NCI-H2107 treated with DMSO at 0.1 percent for 48 hours (cell line): ENCODE data around the gene LRRC38.
"Not testable (repeated sequence)": the region's sequence is repeated elsewhere in the genome, so short reads cannot be mapped to it uniquely, and the experiment has no call there.

ENCODE experiments used
- DNase-seq: peaks from one replicate; lab custom pipeline; 2025; ENCODE audit not compliant: unreplicated experiment; lab: John Stamatoyannopoulos, UW

The LRRC38 gene

GRCh38 chr1:13465515-13465914, 48.3 kb downstream of the LRRC38 start:
- no peak for DNase-seq

DNA sequence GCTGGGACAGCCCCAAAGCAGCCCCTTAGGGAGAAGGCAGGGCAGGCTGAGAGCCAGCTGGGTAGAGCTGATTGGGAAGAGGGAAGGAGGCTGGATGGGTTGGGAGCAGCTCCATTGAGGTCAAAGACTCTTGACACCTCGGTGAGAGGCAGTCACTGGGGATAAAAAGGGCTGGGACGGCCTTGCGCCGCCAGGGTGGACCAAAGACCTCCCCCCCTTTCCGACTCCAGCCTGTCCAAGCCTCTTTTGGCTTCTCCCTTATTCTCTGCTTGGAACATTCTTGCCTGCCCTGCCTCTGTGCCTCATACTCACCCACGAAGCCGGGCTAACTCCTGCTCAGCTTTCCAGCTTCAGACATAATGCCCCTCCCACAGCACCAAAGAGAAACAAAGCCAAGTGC, 51.1 kb downstream of the LRRC38 start:
- DNase-seq = no peak

DNA sequence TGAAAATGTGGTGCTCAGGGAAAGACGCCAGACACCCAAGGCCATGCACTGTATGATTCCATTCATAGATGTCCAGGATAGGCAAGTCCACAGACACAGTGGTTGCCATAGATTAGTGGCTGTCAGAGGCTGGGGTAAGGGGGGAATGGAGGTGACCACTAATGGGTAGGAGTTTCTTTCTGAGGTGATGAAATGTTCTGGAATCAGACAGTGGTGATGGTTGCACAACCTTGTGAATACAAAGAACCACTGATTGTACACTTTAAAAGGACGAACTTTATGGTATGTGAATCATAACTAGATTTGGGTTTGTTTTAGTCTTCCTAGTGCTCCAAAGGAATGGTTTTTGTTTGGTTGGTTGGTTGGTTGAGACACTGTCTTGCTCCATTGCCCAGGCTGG, 51.8 kb downstream of the LRRC38 start:
- DNase-seq = no peak

DNA sequence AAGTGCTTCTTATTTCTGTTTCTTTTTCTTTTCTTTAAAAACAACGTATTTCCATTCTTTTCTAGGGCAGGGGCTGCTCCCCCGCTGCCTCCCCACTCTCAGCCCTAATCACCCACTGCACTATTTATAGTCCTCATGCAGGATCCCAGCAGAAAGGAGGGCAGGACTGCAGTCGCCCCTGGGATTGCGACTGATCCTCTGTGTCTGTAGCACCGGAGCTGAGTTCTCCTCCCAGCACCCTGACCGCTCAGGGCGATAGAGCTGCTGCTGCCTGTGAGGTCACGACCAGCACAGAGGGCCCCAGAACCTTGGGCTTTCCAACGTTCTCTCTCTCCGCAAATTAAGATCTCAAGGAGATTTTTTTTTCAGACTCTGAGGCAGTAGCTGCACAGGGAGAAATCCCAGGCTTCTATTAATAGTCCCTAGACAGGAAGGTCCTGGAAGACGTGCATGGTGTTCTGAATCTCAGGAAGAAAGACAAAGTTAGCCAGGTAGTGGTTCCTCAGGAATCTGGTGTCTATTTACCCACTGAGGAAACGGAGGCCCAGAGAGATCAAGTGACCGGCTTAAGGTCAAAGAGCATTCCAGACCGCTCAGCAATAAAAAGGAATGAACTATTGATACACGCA, 56.8 kb downstream of the LRRC38 start:
- DNase-seq = no peak

DNA sequence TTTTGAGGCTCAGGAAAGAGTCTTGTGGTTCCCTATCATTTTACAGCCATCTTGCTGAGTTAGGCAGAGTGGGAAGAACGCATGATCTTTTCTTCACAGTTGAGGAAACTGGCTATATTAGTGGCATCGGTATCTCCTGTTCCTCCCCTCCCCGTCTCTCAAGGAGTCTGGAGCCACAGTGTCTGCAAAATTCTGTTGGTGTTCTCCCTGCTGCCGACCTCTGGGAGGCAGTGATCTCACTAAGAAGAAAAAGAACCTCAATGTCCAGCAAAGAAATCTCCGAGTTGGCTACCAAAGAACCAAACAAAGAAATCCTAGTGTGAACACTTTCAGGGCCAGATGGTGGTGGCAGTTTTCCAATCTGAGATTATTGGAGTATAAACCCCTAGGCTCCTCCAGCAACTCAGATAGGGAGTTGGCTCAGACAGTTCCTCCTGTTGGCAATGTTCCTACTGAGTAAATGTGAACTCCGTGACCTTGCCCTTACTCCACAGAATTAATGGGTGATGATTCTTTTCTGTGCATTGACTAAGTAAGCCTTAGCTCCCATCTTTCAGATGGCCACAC, 62.3 kb downstream of the LRRC38 start:
- no peak for DNase-seq

DNA sequence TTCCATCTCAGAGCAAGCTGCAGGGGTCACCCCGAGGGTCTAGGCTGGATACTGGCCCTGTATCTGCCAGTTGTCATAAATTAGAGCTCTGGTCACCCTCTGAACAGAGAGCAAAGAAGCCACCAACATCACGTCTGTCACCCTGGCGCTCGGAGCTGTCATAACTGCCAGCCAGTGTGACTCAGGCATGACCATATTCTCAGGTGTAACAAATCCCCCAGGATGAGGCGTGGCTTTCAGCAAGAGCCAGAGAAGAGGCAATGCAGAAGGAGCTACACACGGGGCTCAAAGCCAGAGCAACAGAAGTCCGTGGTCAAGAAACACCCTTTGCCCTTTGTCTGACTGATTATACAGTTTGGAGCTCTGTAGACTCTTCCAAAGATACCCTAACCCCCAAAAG, 63.6 kb downstream of the LRRC38 start:
- DNase-seq = no peak

GRCh38 chr1:13443335-13443979, 70.3 kb downstream of the LRRC38 start:
- no peak for DNase-seq

GRCh38 chr1:13439104-13439783, 74.6 kb downstream of the LRRC38 start:
- not testable (repeated sequence) for DNase-seq

DNA sequence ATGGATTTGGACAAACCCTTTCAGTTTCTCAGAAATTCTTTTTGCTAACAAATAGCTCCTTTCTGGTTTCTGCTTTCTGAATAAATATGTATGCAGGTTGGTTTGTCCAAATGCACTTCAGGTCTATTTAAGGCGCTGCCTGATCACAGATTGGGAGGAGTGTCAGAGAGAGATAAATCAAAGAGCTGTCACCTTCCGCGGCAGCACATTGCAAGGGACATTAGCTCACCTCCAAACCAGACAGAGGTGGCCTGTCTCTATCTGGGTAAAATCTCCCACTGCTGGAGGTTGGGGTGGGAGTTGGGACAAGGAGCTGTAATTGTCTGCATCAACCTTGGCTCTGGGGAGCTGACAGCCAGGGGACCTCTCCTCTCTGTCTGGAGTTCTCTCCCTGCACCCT, 78.3 kb downstream of the LRRC38 start:
- DNase-seq = no peak

- not testable (repeated sequence) for DNase-seq
Measured at GRCh38 chr1:13433694-13434358, 80.0 kb downstream of the LRRC38 start.

DNA sequence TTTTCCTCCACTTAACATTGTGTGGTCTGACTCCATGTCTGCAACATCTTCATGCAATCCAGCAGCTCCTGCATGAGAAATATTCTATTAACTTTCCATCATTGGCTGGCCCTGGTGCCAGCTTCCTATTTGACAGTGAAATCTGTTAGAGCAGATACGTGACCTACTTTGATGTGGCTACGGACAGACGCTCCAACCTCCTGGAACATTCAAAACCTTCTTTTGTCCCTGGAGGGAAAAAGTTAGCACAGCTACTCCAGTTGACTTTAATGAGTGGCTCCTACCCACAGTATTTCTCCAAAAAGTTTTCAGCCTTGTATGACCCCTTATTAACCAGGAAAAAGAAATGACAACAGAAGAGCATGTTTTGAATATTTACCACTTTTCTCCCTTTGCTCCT, 81.6 kb downstream of the LRRC38 start:
- DNase-seq = no peak

DNA sequence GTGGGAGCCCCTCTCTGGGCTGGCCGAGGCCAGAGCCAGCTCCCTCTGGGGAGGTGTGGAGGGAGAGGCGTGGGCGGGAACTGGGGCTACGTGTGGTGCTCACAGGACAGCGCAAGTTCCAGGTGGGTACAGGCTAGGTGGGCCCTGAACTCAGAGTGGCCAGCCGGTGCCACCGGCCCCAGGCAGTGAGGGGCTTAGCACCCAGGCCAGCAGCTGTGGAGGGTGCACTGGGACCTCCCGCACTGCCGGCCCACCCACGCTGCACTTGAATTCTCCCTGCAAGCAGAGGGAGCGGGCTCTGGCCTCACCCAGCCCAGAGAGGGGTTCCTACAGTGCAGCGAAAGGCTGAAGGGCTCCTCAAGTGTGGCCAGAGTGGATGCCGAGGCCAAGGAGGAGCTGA, 83.3 kb downstream of the LRRC38 start:
- DNase-seq = no peak
